HG03097 (cell line): ENCODE results near the gene MSI2.

ENCODE experiments used
- ATAC-seq: cut with Tn5 transposase; IDR thresholded peaks from one replicate; pipeline ENCODE4 v1.9.1; 2021; ENCODE audit not compliant: unreplicated experiment, low FRiP score

The MSI2 gene

GRCh38 chr17:57245786-57246185 is 10.5 kb upstream of the MSI2 start:
- no peak for ATAC-seq

GRCh38 chr17:57246257-57246656 is 10.1 kb upstream of the MSI2 start:
- ATAC-seq: no peak

- ATAC-seq: no peak
Observed at GRCh38 chr17:57247261-57247660, 9.1 kb upstream of the MSI2 start.

- ATAC-seq: no peak
Observed at GRCh38 chr17:57247913-57248312, 8.4 kb upstream of the MSI2 start.

- ATAC-seq: no peak
Observed at GRCh38 chr17:57249520-57249919, 6.8 kb upstream of the MSI2 start.

- ATAC-seq: no peak
Observed at GRCh38 chr17:57251211-57251787, 5.0 kb upstream of the MSI2 start.

- ATAC-seq: no peak
Observed at GRCh38 chr17:57253362-57254065, 2.8 kb upstream of the MSI2 start.

GRCh38 chr17:57255182-57255775 is 1.0 kb upstream of the MSI2 start:
- ATAC-seq: no peak

- ATAC-seq: no peak
Observed at GRCh38 chr17:57256708-57257112, 387 bp downstream of the MSI2 start.

GRCh38 chr17:57257195-57257894 is 1.0 kb downstream of the MSI2 start:
- no peak for ATAC-seq

GRCh38 chr17:57257895-57258851 is 1.9 kb downstream of the MSI2 start:
- ATAC-seq: no peak

GRCh38 chr17:57259306-57259705 is 3.0 kb downstream of the MSI2 start:
- no peak for ATAC-seq

GRCh38 chr17:57259817-57260216 is 3.5 kb downstream of the MSI2 start:
- ATAC-seq: no peak

GRCh38 chr17:57260325-57261083 is 4.2 kb downstream of the MSI2 start:
- no peak for ATAC-seq

- ATAC-seq: no peak
Observed at GRCh38 chr17:57261084-57261461, 4.8 kb downstream of the MSI2 start.

- no peak for ATAC-seq
Observed at GRCh38 chr17:57262557-57262956, 6.2 kb downstream of the MSI2 start.

- no peak for ATAC-seq
Observed at GRCh38 chr17:57264250-57264649, 7.9 kb downstream of the MSI2 start.

GRCh38 chr17:57264776-57265175 is 8.5 kb downstream of the MSI2 start:
- no peak for ATAC-seq

- no peak for ATAC-seq
Observed at GRCh38 chr17:57266902-57267311, 10.6 kb downstream of the MSI2 start.

GRCh38 chr17:57268181-57268580 is 11.9 kb downstream of the MSI2 start:
- ATAC-seq: no peak
